IMR-90 (cell line): ENCODE results near the gene OAS3. TPM values are rescaled to one million over a fixed set of nuclear protein-coding genes. Genes with fewer than 3 reads are reported as not detected.

Experiments
- ATAC-seq: fragments of 200-7000 bp; cut with Tn5 transposase; 2 replicates; pipeline ENCODE4 v1.9.1; 2020; ENCODE audit warnings: low read depth, mild to moderate bottlenecking, moderate library complexity
- BruUV-seq: library from RNA; stranded (reverse); fragments of 400-500 nt; replicated peaks from 2 replicates; lab custom pipeline; 2021; lab: Mats Ljungman, UMichigan
- CTCF ChIA-PET: fragments of 300-600 bp; formaldehyde crosslinking; extraction: SDS; loops from one replicate; lab custom pipeline; 2021; ENCODE audit warnings: antibody characterized with exemption; lab: Yijun Ruan, JAX
- POLR2A ChIA-PET: fragments of 300-600 bp; sonication (Branson Sonifier 250); formaldehyde crosslinking; loops from one replicate; lab custom pipeline; 2022; ENCODE audit warnings: antibody characterized with exemption; ENCODE audit not compliant: unreplicated experiment; lab: Charles Lee
- DNase-seq: peaks from one replicate; pipeline ENCODE4 v3.0.0; 2013
- H2AFZ ChIP-seq: replicated peaks from 2 replicates; pipeline ENCODE3; 2013; ENCODE audit warnings: low read length, mild to moderate bottlenecking; ENCODE audit not compliant: poor library complexity
- H2AK5ac ChIP-seq: 2 replicates; pipeline ENCODE4 v1.6.1; 2013; ENCODE audit warnings: low read depth, low read length, inconsistent platforms
- H2AK9ac ChIP-seq: replicated peaks from 2 replicates; pipeline ENCODE3; 2013; ENCODE audit warnings: mild to moderate bottlenecking, low read depth, low read length, moderate library complexity; ENCODE audit not compliant: poor library complexity
- H2BK120ac ChIP-seq: 2 replicates; pipeline ENCODE4 v1.6.1; 2013; ENCODE audit warnings: low read depth, low read length, inconsistent platforms
- H2BK15ac ChIP-seq: 3 replicates; pipeline ENCODE4 v1.6.1; 2013; ENCODE audit warnings: low read depth, low read length, inconsistent platforms
- H2BK20ac ChIP-seq: 2 replicates; pipeline ENCODE4 v1.6.1; 2013; ENCODE audit warnings: low read depth, mild to moderate bottlenecking, inconsistent platforms, low read length, moderate library complexity
- H2BK5ac ChIP-seq: 2 replicates; pipeline ENCODE4 v1.6.1; 2013; ENCODE audit warnings: mild to moderate bottlenecking, low read depth, low read length, inconsistent platforms; ENCODE audit not compliant: poor library complexity, severe bottlenecking
- H3K14ac ChIP-seq: replicated peaks from 2 replicates; pipeline ENCODE4 v1.6.1; 2013; ENCODE audit warnings: low read depth, low read length, inconsistent platforms
- H3K18ac ChIP-seq: 2 replicates; pipeline ENCODE4 v1.6.1; 2013; ENCODE audit warnings: low read depth, low read length, control low read depth
- H3K23ac ChIP-seq: 2 replicates; pipeline ENCODE4 v1.6.1; 2013; ENCODE audit warnings: low read depth, low read length, inconsistent platforms
- H3K27ac ChIP-seq: 2 replicates; pipeline ENCODE4 v1.5.1; 2013; ENCODE audit warnings: mild to moderate bottlenecking, control low read depth, low read length; ENCODE audit not compliant: insufficient read depth
- H3K27me3 ChIP-seq: 2 replicates; pipeline ENCODE4 v1.6.1; 2013; ENCODE audit warnings: low read length; ENCODE audit not compliant: control insufficient read depth, insufficient read depth
- H3K36me3 ChIP-seq: 2 replicates; pipeline ENCODE4 v1.6.1; 2013; ENCODE audit warnings: low read length, mixed read lengths; ENCODE audit not compliant: control insufficient read depth, insufficient read depth
- H3K4ac ChIP-seq: 2 replicates; pipeline ENCODE4 v1.6.1; 2013; ENCODE audit warnings: low read depth, low read length, inconsistent platforms
- H3K4me1 ChIP-seq: 2 replicates; pipeline ENCODE4 v1.6.1; 2013; ENCODE audit warnings: low read length, mixed read lengths; ENCODE audit not compliant: control insufficient read depth, insufficient read depth
- H3K4me2 ChIP-seq: 2 replicates; pipeline ENCODE4 v1.6.1; 2013; ENCODE audit warnings: low read depth, mild to moderate bottlenecking, control low read depth, low read length, moderate library complexity
- H3K4me3 ChIP-seq: 2 replicates; pipeline ENCODE4 v1.5.1; 2013; ENCODE audit warnings: low read depth, mild to moderate bottlenecking, control low read depth, low read length, moderate library complexity; ENCODE audit not compliant: insufficient read depth
- H3K56ac ChIP-seq: 2 replicates; pipeline ENCODE4 v1.6.1; 2013; ENCODE audit warnings: low read length, inconsistent platforms; ENCODE audit not compliant: insufficient read depth; ENCODE audit errors: extremely low read depth
- H3K79me1 ChIP-seq, 2 experiments: 2 replicates each; pipeline ENCODE4 v1.6.1; 2013; ENCODE audit warnings: low read length in 2 of 2, inconsistent platforms in 1 of 2, low read depth in 1 of 2
- H3K9ac ChIP-seq: 2 replicates; pipeline ENCODE4 v1.6.1; 2013; ENCODE audit warnings: low read depth, low read length, control low read depth
- H3K9me1 ChIP-seq: 2 replicates; pipeline ENCODE4 v1.6.1; 2013; ENCODE audit warnings: low read length, inconsistent platforms; ENCODE audit not compliant: insufficient read depth
- H3K9me3 ChIP-seq: 2 replicates; pipeline ENCODE4 v1.6.1; 2013; ENCODE audit warnings: low read length; ENCODE audit not compliant: control insufficient read depth, insufficient read depth
- H4K20me1 ChIP-seq: 2 replicates; pipeline ENCODE4 v1.6.1; 2013; ENCODE audit warnings: low read length, inconsistent platforms; ENCODE audit not compliant: insufficient read depth
- H4K5ac ChIP-seq: 2 replicates; pipeline ENCODE4 v1.6.1; 2013; ENCODE audit warnings: mild to moderate bottlenecking, low read depth, low read length, control low read depth
- H4K8ac ChIP-seq, 2 experiments: 2 replicates each; pipeline ENCODE4 v1.6.1; 2013; ENCODE audit warnings: low read depth in 2 of 2, low read length in 2 of 2, control low read depth in 1 of 2, inconsistent platforms in 1 of 2
- H4K91ac ChIP-seq: 2 replicates; pipeline ENCODE4 v1.6.1; 2013; ENCODE audit warnings: low read depth, low read length, inconsistent platforms; ENCODE audit not compliant: insufficient read depth
- BHLHE40 ChIP-seq: fragments of 150-350 bp; IDR thresholded peaks from 2 replicates; pipeline ENCODE4 v1.6.1; 2016; ENCODE audit warnings: mild to moderate bottlenecking, low read depth, low read length
- CHD1 ChIP-seq: IDR thresholded peaks from 2 replicates; pipeline ENCODE4 v1.6.1; 2012; ENCODE audit warnings: low read depth, low read length, improper control_type of control experiment
- MAZ ChIP-seq: IDR thresholded peaks from 2 replicates; pipeline ENCODE4 v1.6.1; 2012; ENCODE audit warnings: low read depth, mild to moderate bottlenecking, low read length, improper control_type of control experiment, moderate library complexity, borderline replicate concordance
- MXI1 ChIP-seq: IDR thresholded peaks from 2 replicates; pipeline ENCODE4 v1.6.1; 2012; ENCODE audit warnings: low read depth, mild to moderate bottlenecking, low read length, moderate library complexity, borderline replicate concordance
- WGBS, 2 experiments: methylation state at CpG; one replicate each; pipeline versions ENCODE4 v1.1.5 to v1.1.7; 2013; ENCODE audit warnings: missing lambda C conversion rate in 2 of 2; ENCODE audit not compliant: insufficient read length in 1 of 2; ENCODE audit errors: extremely low coverage in 2 of 2; 5-methylcytosine and 5-hydroxymethylcytosine counted together
- dilution Hi-C: fragments of 300-500 bp; cut with HindIII; formaldehyde crosslinking; loops from one replicate; pipeline ENCODE4 v1.14.3; 2018; ENCODE audit warnings: low sequenced_read_pairs; ENCODE audit not compliant: unreplicated experiment
- in situ Hi-C: fragments of 300-500 bp; cut with MboI; formaldehyde crosslinking; loops from 3 replicates; pipeline ENCODE4 v1.14.3; 2019; ENCODE audit warnings: low sequenced_read_pairs, inconsistent platforms, mixed read lengths
- intact Hi-C: fragments of 100-400 bp; cut with micrococcal nuclease; formaldehyde crosslinking; loops from 2 replicates; pipeline ENCODE4 v1.10.0; 2022
- polyA plus RNA-seq, 3 experiments: library from polyadenylated mRNA; depleted of rRNA; stranded (reverse); fragments of >200 nt; gene quantifications; 2 replicates each; pipeline ENCODE4 v1.2.3, GENCODE V29; 2012; ENCODE audit warnings: low replicate concordance in 1 of 3
- total RNA-seq: library from RNA; depleted of rRNA; stranded (reverse); fragments of >200 nt; gene quantifications from 2 replicates; pipeline ENCODE4 v1.2.3, GENCODE V29; 2012
- TF ChIP-seq, protein P1 (sequence below): fragments of 150-350 bp; IDR thresholded peaks from 2 replicates; pipeline ENCODE4 v1.6.1; 2017; ENCODE audit warnings: mild to moderate bottlenecking, antibody characterized with exemption, low read length, low read depth

The OAS3 gene
- total and polyA plus RNA-seq, 2 of the 4 experiments (the other 2 are of a cell fraction): 4.1 to 7.8 TPM

DNA sequence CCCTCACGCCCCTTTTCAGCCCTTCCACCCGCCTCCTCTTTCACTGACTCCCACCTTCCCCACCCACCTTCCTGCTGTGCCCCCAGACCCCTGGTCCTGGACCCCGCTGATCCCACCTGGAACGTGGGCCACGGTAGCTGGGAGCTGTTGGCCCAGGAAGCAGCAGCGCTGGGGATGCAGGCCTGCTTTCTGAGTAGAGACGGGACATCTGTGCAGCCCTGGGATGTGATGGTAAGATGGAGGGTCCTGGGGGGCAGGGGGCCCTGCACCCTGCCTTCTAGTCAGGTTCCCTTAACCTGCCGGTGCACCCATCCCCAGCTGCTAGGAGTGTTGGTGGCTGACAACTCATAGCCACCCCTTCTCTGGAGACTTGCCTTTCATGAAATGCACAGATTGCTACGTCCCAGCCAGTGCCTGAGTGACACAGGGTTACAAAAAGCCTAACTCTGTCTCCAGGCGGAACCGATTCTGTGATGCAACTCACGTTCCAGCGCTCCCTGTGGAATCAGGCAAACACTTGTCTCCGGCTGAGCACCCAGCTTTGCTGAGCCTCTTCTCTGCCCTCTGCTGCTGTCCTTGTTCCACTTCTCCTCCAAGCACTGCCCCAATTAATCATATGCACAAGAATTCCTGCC lies 25.1 kb downstream of the OAS3 start:
- in situ Hi-C loops: no loop called here
- no peak overlapping the region for H4K5ac ChIP-seq
- H3K27me3 ChIP-seq: no peaks in the 10 kb centered on the region
- H3K27ac ChIP-seq: no peak overlapping the region
- no peak overlapping the region for H3K4ac ChIP-seq
- ChIA-PET CTCF (no interaction called here), POLR2A (no interaction called here)
- no peak overlapping the region for H2BK120ac ChIP-seq
- no peak overlapping the region for H3K4me2 ChIP-seq
- H3K56ac ChIP-seq: no peak overlapping the region
- H2BK20ac ChIP-seq: no peak overlapping the region
- H3K9me3 ChIP-seq: no peaks in the 10 kb centered on the region
- no peak overlapping the region for H2BK5ac ChIP-seq
- no peak overlapping the region for H3K14ac ChIP-seq
- dilution Hi-C loops: no loop called here
- no peak for ATAC-seq
- no peak overlapping the region for H4K91ac ChIP-seq
- H2BK15ac ChIP-seq: no peak overlapping the region
- BruUV-seq: no TSS peak
- no peaks in the 10 kb centered on the region for H3K4me1 ChIP-seq
- no peaks in the 10 kb centered on the region for H4K20me1 ChIP-seq
- no peak for DNase-seq
- no peaks in the 10 kb centered on the region for H3K36me3 ChIP-seq
- H3K9ac ChIP-seq: no peak overlapping the region
- H3K9me1 ChIP-seq: 0 out of 2 replicates have a peak, but pooled peaks cover 3% of the 10 kb centered on the region
- intact Hi-C loops: no loop called here
- H3K23ac ChIP-seq: no peak overlapping the region
- no peak overlapping the region for H4K8ac ChIP-seq
- 88% methylated on average over 7 of the region's 14 CpGs; no CpG with 5 or more reads in 1 of the 2 experiments for WGBS, 2 experiments
- H2AK5ac ChIP-seq: no peak overlapping the region
- H3K18ac ChIP-seq: no peak overlapping the region
- H3K4me3 ChIP-seq: no peak overlapping the region
- H2AFZ ChIP-seq: no peak overlapping the region
- H2AK9ac ChIP-seq: no peak overlapping the region
- TF ChIP-seq CHD1 (no peak), MAZ (no peak), MXI1 (no peak), BHLHE40 (no peak)
- TF ChIP-seq, protein P1, sequence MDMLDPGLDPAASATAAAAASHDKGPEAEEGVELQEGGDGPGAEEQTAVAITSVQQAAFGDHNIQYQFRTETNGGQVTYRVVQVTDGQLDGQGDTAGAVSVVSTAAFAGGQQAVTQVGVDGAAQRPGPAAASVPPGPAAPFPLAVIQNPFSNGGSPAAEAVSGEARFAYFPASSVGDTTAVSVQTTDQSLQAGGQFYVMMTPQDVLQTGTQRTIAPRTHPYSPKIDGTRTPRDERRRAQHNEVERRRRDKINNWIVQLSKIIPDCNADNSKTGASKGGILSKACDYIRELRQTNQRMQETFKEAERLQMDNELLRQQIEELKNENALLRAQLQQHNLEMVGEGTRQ: no peak
- H3K79me1 ChIP-seq: no peaks in the 10 kb centered on the region
